Measurements from ENCODE around the gene SCAMP1. TPM values are rescaled to one million over a fixed set of nuclear protein-coding genes. Genes with fewer than 3 reads are reported as not detected.

Gene SCAMP1
- total and polyA plus RNA-seq, 4 experiments from 2014 or later = 28.9 to 38.3 (median 31.7) TPM

GRCh38 chr5:78514427-78515330 lies 154.3 kb downstream of the SCAMP1 start:
- Histone ChIP-seq H3K27me3 (ENCODE audit: insufficient read depth, low read length) (no peaks in the 10 kb centered on the region), H3K4me3 (ENCODE audit: low read length in 2 of 2) (no peak overlapping the region), H3K9me3 (ENCODE audit: control insufficient read depth in 1 of 2, low read length in 2 of 2) (no peaks in the 10 kb centered on the region), H3K4me1 (ENCODE audit: insufficient read depth, low read length) (peaks cover 3% of the 10 kb centered on the region), H3K27ac (ENCODE audit: low read depth, low read length) (no peak overlapping the region), H3K36me3 (ENCODE audit: insufficient read depth, low read length) (no peaks in the 10 kb centered on the region)
- peaks cover 1 to 9% (median 3%) of the 10 kb centered on the region in 4 donors for H3K4me1 Mint-ChIP-seq
- H3K27me3 Mint-ChIP-seq = peaks cover 36 to 56% of the 10 kb centered on the region in 2 donors
- no peak overlapping the region for H3K4me3 Mint-ChIP-seq
- intact Hi-C loops (cut with micrococcal nuclease) = no loop called here
- no peaks in the 10 kb centered on the region for H3K36me3 Mint-ChIP-seq
- CTCF ChIA-PET (ENCODE audit: partially characterized antibody) = no interaction called here
- POLR2A ChIA-PET (ENCODE audit: partially characterized antibody) = no interaction called here
- H3K27ac Mint-ChIP-seq = no peak overlapping the region
- DNase-seq = no peak
- no peaks in the 10 kb centered on the region for H3K9me3 Mint-ChIP-seq

GRCh38 chr5:78515670-78516069 lies 155.3 kb downstream of the SCAMP1 start:
- Mint-ChIP-seq H3K36me3 (no peaks in the 10 kb centered on the region), H3K27ac (no peak overlapping the region), H3K9me3 (no peaks in the 10 kb centered on the region), H3K4me3 (no peak overlapping the region), H3K27me3 (peaks cover 36 to 58% of the 10 kb centered on the region in 2 donors), H3K4me1 (peaks cover 0 to 2% (median 0%) of the 10 kb centered on the region in 4 donors)
- POLR2A ChIA-PET (ENCODE audit: partially characterized antibody) = no interaction called here
- CTCF ChIA-PET (ENCODE audit: partially characterized antibody) = no interaction called here
- Histone ChIP-seq H3K36me3 (ENCODE audit: insufficient read depth, low read length) (no peaks in the 10 kb centered on the region), H3K4me3 (ENCODE audit: low read length in 2 of 2) (no peak overlapping the region), H3K9me3 (ENCODE audit: control insufficient read depth in 1 of 2, low read length in 2 of 2) (no peaks in the 10 kb centered on the region), H3K4me1 (ENCODE audit: insufficient read depth, low read length) (no peaks in the 10 kb centered on the region), H3K27me3 (ENCODE audit: insufficient read depth, low read length) (no peaks in the 10 kb centered on the region), H3K27ac (ENCODE audit: low read depth, low read length) (no peak overlapping the region)
- intact Hi-C loops (cut with micrococcal nuclease) = no loop called here
- DNase-seq = no peak

GRCh38 chr5:78518365-78519197 lies 158.2 kb downstream of the SCAMP1 start:
- Mint-ChIP-seq H3K4me1 (no peaks in the 10 kb centered on the region), H3K9me3 (no peaks in the 10 kb centered on the region), H3K36me3 (no peaks in the 10 kb centered on the region), H3K27ac (no peak overlapping the region), H3K4me3 (no peak overlapping the region), H3K27me3 (peaks cover 34 to 51% of the 10 kb centered on the region in 2 donors)
- intact Hi-C loops (cut with micrococcal nuclease) = no loop called here
- Histone ChIP-seq H3K36me3 (ENCODE audit: insufficient read depth, low read length) (no peaks in the 10 kb centered on the region), H3K4me1 (ENCODE audit: insufficient read depth, low read length) (no peaks in the 10 kb centered on the region), H3K4me3 (ENCODE audit: low read length in 2 of 2) (no peak overlapping the region), H3K9me3 (ENCODE audit: control insufficient read depth in 1 of 2, low read length in 2 of 2) (no peaks in the 10 kb centered on the region), H3K27me3 (ENCODE audit: insufficient read depth, low read length) (no peaks in the 10 kb centered on the region), H3K27ac (ENCODE audit: low read depth, low read length) (no peak overlapping the region)
- DNase-seq = no peak
- ChIA-PET CTCF (ENCODE audit: partially characterized antibody) (no interaction called here), POLR2A (ENCODE audit: partially characterized antibody) (no interaction called here)

- POLR2A ChIA-PET (ENCODE audit: partially characterized antibody) = no interaction called here
- Mint-ChIP-seq H3K36me3 (no peaks in the 10 kb centered on the region), H3K27ac (no peak overlapping the region), H3K27me3 (peaks cover 29 to 52% of the 10 kb centered on the region in 2 donors), H3K4me3 (no peak overlapping the region), H3K9me3 (no peaks in the 10 kb centered on the region), H3K4me1 (no peaks in the 10 kb centered on the region)
- intact Hi-C loops (cut with micrococcal nuclease) = no loop called here
- Histone ChIP-seq H3K27me3 (ENCODE audit: insufficient read depth, low read length) (no peaks in the 10 kb centered on the region), H3K9me3 (ENCODE audit: control insufficient read depth in 1 of 2, low read length in 2 of 2) (no peaks in the 10 kb centered on the region), H3K36me3 (ENCODE audit: insufficient read depth, low read length) (no peaks in the 10 kb centered on the region), H3K27ac (ENCODE audit: low read depth, low read length) (no peak overlapping the region), H3K4me3 (ENCODE audit: low read length in 2 of 2) (no peak overlapping the region), H3K4me1 (ENCODE audit: insufficient read depth, low read length) (no peaks in the 10 kb centered on the region)
- no peak for DNase-seq
- CTCF ChIA-PET (ENCODE audit: partially characterized antibody) = no interaction called here
Observed at GRCh38 chr5:78519198-78519941, 159.0 kb downstream of the SCAMP1 start.

- Mint-ChIP-seq H3K9me3 (no peaks in the 10 kb centered on the region), H3K4me3 (no peak overlapping the region), H3K27ac (no peak overlapping the region), H3K27me3 (peaks cover 22 to 35% of the 10 kb centered on the region in 2 donors), H3K36me3 (no peaks in the 10 kb centered on the region), H3K4me1 (no peaks in the 10 kb centered on the region)
- ChIA-PET CTCF (ENCODE audit: partially characterized antibody) (interaction anchor here (1.5 to 1.6 kb wide), 2 partner anchors 9 to 13 kb away, joined by 3 read pairs; no protein-coding TSS in a partner anchor), POLR2A (ENCODE audit: partially characterized antibody) (no interaction called here)
- Histone ChIP-seq H3K27me3 (ENCODE audit: insufficient read depth, low read length) (no peaks in the 10 kb centered on the region), H3K36me3 (ENCODE audit: insufficient read depth, low read length) (no peaks in the 10 kb centered on the region), H3K27ac (ENCODE audit: low read depth, low read length) (no peak overlapping the region), H3K4me3 (ENCODE audit: low read length in 2 of 2) (no peak overlapping the region), H3K9me3 (ENCODE audit: control insufficient read depth in 1 of 2, low read length in 2 of 2) (no peaks in the 10 kb centered on the region), H3K4me1 (ENCODE audit: insufficient read depth, low read length) (no peaks in the 10 kb centered on the region)
- intact Hi-C loops (cut with micrococcal nuclease) = no loop called here
- DNase-seq = no peak
Observed at GRCh38 chr5:78521455-78521854, 161.0 kb downstream of the SCAMP1 start.

- Mint-ChIP-seq H3K4me1 (no peaks in the 10 kb centered on the region), H3K27ac (no peak overlapping the region), H3K27me3 (peaks cover 13 to 29% of the 10 kb centered on the region in 2 donors), H3K9me3 (no peaks in the 10 kb centered on the region), H3K36me3 (no peaks in the 10 kb centered on the region), H3K4me3 (no peak overlapping the region)
- no peaks in the 10 kb centered on the region for H3K36me3 ChIP-seq (ENCODE audit: insufficient read depth, low read length)
- DNase-seq = no peak
- CTCF ChIA-PET (ENCODE audit: partially characterized antibody) = interaction anchor here (1.6 kb wide), 1 partner anchor 12 kb away, joined by 3 read pairs; no protein-coding TSS in a partner anchor
- H3K4me1 ChIP-seq (ENCODE audit: insufficient read depth, low read length) = no peaks in the 10 kb centered on the region
- no peak overlapping the region for H3K4me3 ChIP-seq (ENCODE audit: low read length in 2 of 2)
- no peaks in the 10 kb centered on the region for H3K27me3 ChIP-seq (ENCODE audit: insufficient read depth, low read length)
- intact Hi-C loops (cut with micrococcal nuclease) = no loop called here
- H3K27ac ChIP-seq (ENCODE audit: low read depth, low read length) = no peak overlapping the region
- POLR2A ChIA-PET (ENCODE audit: partially characterized antibody) = no interaction called here
- no peaks in the 10 kb centered on the region for H3K9me3 ChIP-seq (ENCODE audit: control insufficient read depth in 1 of 2, low read length in 2 of 2)
Observed at GRCh38 chr5:78522476-78523260, 162.3 kb downstream of the SCAMP1 start.

Measured in CD4-positive, alpha-beta memory T cell (primary cell).